Astrocyte (in vitro differentiated cells and primary cell): Measurements from ENCODE around the gene SLC12A4.

Source experiments
- EZH2 ChIP-seq: IDR thresholded peaks from 2 replicates; pipeline ENCODE4 v1.6.1; 2012; ENCODE audit warnings: mild to moderate bottlenecking, low read length, inconsistent platforms; ENCODE audit not compliant: insufficient read depth
- TF ChIP-seq, protein P1 (sequence below): IDR thresholded peaks from 2 replicates; pipeline ENCODE4 v1.5.1; 2011; ENCODE audit warnings: low read depth, mild to moderate bottlenecking, inconsistent platforms, low read length, moderate library complexity; ENCODE audit not compliant: insufficient read depth

DNA sequence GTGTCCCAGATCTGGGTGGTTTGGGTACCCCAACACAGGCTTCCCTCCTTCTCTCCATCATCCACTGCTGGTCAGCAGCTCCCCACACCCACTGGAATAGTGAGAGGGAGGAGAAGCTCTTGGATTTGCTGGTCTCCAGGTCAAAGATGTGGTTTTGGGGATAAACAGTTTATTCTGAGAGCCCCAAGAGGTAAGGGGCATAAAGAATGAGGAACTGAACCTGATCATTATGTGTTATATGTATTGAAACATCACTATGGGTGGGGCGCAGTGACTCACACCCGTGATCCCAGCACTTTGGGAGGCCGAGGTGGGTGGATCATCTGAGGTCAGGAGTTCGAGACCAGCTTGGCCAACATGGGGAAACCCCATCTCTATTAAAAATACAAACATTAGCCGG is 27.0 kb upstream of the SLC12A4 start:
- TF ChIP-seq, protein P1, sequence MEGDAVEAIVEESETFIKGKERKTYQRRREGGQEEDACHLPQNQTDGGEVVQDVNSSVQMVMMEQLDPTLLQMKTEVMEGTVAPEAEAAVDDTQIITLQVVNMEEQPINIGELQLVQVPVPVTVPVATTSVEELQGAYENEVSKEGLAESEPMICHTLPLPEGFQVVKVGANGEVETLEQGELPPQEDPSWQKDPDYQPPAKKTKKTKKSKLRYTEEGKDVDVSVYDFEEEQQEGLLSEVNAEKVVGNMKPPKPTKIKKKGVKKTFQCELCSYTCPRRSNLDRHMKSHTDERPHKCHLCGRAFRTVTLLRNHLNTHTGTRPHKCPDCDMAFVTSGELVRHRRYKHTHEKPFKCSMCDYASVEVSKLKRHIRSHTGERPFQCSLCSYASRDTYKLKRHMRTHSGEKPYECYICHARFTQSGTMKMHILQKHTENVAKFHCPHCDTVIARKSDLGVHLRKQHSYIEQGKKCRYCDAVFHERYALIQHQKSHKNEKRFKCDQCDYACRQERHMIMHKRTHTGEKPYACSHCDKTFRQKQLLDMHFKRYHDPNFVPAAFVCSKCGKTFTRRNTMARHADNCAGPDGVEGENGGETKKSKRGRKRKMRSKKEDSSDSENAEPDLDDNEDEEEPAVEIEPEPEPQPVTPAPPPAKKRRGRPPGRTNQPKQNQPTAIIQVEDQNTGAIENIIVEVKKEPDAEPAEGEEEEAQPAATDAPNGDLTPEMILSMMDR: no peak
- no peak for TF ChIP-seq EZH2
